Epidermal melanocyte (primary cell): ENCODE results near the gene EFNA2.
"Not testable (repeated sequence)": the region's sequence is repeated elsewhere in the genome, so short reads cannot be mapped to it uniquely, and the experiment has no call there.

ENCODE experiments used
- DNase-seq: peaks from one replicate; pipeline ENCODE4 v3.0.0; 2011; ENCODE audit warnings: low spot score; ENCODE audit not compliant: insufficient read length

The EFNA2 gene

DNA sequence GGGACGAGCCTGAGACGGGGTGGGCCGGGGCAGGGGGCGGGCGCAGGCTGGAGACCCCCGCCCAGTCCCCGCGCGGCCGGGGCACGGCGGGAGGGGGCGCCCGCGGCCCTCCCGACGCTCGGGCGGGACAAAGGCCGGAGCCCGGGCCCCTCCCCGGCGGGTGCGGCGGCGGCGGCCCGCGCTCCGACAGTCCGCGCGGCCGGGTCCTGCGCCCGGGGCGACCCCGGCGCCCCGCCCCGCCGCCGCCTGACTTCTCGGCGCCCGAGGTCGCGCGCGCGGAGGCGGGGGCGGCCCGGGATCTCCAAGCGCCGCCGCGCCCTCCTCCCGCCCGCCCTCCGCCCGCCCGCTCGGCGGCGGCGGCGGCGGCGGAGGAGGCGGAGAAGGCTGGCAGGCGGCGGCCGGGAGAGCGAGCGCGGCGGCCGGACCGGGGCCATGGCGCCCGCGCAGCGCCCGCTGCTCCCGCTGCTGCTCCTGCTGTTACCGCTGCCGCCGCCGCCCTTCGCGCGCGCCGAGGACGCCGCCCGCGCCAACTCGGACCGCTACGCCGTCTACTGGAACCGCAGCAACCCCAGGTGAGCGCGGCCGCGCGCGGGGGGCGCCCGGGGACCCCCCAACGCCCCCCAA lies at the start of gene EFNA2:
TSS of gene EFNA2 (plus strand) at position 137 of the 624 bp plus-strand sequence. CDS start at position 433, 296 bp downstream.
- no peak for DNase-seq

DNA sequence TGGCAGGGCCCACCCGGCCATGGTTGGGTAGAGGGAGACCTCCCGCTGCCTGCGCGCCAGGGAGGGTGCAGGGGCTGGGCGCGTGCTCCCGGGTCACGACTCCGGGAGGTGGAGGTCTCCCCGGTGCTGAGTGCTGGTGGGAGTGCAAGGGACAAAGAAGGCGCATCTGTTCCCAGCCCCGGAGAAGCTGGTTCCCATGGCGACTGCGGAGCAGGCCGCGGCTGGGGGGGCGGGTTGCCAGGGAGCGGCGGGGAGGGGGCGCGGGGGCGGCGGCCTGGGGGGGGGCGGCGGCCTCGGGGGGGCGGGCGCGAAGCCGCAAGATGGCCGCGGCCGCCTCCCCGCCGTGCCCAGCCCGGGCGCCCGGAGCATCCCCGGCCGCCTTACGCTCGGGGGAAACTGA lies 49.1 kb upstream of the EFNA2 start:
- no peak for DNase-seq

DNA sequence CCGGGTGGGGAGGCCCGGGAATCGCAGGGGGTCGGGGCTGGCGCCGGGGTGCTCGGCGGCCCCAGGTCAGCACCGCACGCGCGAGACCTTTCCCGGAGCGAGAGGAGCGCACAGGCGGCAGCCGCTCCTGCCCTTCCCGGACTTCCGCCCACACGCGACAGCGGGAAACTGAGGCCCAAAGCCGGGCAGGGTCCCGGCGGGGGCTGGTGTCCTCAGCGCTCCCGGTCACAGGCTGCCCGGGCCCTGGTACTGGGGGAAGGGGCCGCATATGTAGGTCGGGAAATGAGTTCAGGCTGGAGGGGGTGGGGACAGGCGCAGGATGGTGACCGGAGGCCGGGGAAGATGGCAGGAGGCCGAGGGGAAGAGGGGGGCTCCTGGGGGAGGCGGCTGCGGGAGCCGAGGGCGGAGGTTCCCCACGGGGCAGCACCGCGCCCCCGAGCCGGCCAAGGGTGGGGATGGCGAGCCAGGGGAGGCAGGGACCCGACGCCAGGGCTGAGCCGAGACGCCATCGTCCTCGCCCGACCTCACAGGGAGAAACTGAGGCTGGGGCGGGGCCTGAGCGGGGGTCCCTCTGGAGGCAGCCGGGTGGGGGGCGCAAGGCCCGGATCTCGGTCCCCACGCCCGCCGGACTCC lies 48.5 kb upstream of the EFNA2 start:
- DNase-seq = no peak

DNA sequence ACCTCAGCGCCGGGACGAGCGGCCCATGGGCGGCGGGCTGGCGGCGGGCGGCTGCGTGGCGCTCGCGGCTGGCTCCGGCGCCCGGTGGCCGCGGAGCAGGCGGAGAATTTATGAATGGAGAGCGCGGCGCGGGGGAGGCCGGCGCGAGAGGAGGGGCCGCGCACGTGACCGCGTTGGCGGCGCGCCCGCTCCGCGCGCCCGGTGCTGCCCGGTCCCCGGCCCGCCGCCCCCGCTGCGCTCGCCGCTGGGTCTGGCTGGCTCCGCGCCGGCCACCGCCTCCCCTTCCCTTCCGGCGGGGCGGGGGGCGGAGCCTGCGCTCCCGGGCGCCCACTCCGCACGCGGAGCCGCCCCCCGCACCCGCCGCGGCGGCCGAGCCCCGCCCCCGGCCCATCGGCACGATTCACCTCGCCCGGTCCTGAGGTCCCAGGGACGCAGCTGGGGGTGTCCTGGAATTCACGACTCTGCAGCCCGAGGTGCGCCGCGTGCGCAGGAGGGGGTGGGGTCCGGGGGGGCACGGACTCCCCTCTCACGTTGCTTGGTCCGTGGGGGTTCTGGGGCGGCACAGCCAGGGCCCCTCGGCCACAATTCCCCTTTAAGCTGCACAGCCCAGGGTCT lies 47.8 kb upstream of the EFNA2 start, which contains the start of gene CBARP:
TSS of gene CBARP (minus strand) at position 252 of the 615 bp plus-strand sequence. CDS start 1,905 bp downstream, outside the sequence.
- no peak for DNase-seq

DNA sequence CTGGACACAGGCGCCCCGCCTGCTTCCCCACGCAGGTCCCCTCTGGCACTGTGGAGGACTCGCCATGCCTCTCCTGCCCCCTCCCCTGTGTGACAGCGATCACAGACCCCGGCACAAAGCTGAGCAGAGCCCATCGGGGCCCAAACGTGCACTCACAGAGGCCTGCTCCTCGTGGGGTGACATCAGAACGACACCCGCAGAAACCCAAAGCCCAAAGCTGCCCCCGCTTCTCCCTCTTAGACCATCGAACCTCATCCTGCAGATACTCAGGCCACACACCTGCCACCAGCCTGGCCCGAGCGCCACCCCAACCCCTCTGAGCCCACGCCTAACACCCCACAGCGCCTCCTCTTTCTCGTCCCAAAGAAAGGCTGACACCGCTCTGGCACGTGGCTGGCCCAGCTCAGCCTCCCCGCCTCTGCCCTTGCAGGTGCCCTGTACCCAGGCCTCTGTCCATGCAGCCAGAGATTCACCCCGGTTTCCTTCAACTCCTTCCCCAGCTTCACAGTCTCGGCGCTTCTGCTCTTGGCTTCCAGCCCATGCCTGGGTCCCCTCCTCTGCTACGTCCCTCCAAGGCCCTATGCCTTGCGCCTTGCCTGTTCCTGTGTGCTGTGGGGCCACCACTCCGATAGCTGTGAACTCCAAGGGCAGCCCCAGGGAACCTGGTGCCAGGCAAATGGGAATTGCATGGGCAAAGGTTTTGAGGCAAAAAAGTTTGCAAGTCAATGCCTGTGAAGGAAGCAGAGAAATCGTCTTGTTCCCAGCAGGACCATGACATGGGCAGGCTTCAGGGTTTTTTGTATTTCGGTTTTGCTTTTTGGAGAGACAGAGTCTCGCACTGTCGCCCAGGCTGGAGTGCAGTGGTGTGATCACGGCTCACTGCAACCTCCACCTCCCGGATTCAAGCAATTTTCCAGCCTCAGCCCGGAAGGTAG lies 47.0 kb upstream of the EFNA2 start:
- no peak for DNase-seq

DNA sequence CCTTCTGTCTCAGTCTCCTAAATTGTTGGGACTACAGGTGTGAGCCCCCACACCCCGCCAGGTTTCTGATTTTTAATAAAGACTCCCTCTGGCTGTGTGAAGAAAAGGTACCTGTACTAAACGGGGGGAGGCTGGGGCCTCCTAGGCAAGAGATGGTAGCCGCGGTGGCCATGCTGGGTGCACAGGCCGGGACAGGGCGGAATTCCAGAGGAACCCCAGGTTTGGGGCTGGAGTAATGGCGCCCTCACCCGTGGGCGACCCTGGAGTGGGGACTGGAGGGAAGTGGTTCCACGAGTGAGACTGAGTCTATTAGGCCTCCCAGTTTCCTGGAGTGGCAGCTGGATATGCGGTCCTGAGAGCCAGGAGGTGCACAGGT lies 46.3 kb upstream of the EFNA2 start:
- DNase-seq = no peak

DNA sequence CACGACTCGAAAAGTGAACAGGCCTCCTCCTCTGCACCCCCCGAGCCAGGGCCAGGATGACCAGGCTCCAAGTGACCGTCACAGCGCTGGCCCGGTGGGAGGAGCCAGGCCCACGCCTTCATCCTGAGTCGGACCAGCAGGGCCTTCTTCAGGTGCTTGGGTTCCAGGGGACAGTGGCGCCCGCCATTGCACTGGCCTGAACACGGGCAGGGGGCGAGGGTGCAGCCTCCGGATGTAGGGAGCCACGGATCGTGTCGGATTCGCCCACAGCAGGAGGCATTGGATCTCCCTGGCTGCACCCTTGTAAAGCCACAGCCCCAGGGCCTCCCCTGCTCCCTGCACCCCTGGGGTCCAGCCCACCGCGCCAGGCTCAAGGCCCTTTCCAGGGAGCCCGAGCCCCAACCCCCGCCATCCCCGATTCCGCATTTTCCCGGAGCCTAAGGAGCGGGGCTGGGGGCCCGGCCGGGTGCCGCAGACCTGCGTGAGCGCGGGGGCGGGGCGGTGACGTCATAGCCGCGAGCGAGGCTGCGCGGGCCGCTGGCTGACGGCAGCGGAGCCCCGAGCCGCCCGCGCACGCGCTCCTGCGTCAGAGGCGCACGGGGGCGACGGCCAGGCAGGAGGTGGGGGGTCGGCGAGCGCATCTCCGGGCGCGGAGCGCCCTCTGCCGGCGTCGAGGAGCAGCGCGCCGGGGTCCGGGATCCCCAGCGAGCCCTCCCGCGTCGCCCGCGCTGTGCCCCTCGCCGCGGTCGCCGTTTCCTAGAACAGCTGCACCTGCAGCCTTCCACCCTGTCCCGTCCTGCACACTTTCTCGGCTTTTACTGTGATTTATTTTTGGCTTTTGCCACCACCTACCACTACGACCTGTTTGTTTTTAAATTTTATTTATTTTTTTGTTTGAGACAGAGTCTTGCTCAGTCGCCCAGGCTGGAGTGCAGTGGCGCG lies 45.6 kb upstream of the EFNA2 start:
- peak; percentile 100 for DNase-seq

DNA sequence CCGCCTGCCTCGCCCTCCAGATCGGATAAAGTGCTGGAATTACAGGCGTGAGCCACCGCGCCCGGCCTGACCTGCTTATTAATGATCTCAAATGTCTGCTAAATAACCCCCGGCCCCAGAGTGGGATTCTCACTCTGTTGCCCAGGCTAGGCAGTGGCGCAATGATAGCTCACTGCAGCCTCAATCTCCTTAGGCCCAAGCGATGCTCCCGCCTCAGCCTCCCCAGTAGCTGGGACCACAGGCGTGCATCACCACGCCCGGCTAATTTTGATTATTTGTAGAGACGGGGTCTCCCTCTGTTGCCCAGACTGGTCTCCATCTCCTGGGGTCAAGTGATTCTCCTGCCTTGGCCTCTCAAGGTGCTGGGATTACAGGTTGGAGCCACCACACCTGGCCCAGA lies 44.7 kb upstream of the EFNA2 start:
- no peak for DNase-seq

DNA sequence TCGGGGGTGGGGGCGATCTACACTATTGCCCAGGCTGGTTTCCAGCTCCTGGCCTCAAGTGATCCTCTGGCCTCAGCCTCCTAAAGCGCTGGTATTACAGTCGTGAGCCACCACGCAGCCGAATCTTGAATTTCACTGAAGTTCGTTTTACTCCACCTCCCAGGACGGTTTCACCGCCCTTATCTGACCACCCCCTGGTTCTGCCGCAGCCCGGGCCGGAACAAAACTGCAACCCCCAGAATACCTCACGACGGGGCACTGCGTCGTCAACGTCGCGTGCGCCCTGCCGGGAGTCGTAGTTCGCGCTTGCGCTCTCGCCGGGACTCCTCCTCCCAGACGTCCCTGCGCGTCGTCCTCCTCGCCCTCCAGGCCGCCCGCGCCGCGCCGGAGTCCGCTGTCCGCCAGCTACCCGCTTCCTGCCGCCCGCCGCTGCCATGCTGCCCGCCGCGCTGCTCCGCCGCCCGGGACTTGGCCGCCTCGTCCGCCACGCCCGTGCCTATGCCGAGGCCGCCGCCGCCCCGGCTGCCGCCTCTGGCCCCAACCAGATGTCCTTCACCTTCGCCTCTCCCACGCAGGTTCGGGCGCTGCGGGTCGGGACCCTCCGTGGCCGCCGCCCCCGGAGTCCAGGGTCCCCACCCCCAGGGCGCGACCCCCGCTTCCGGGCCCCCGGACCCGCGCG lies 44.1 kb upstream of the EFNA2 start, which contains the start of gene ATP5F1D:
TSS of gene ATP5F1D (plus strand) at position 335 of the 679 bp plus-strand sequence. CDS start at position 435, 100 bp downstream.
- DNase-seq = peak; percentile 100

DNA sequence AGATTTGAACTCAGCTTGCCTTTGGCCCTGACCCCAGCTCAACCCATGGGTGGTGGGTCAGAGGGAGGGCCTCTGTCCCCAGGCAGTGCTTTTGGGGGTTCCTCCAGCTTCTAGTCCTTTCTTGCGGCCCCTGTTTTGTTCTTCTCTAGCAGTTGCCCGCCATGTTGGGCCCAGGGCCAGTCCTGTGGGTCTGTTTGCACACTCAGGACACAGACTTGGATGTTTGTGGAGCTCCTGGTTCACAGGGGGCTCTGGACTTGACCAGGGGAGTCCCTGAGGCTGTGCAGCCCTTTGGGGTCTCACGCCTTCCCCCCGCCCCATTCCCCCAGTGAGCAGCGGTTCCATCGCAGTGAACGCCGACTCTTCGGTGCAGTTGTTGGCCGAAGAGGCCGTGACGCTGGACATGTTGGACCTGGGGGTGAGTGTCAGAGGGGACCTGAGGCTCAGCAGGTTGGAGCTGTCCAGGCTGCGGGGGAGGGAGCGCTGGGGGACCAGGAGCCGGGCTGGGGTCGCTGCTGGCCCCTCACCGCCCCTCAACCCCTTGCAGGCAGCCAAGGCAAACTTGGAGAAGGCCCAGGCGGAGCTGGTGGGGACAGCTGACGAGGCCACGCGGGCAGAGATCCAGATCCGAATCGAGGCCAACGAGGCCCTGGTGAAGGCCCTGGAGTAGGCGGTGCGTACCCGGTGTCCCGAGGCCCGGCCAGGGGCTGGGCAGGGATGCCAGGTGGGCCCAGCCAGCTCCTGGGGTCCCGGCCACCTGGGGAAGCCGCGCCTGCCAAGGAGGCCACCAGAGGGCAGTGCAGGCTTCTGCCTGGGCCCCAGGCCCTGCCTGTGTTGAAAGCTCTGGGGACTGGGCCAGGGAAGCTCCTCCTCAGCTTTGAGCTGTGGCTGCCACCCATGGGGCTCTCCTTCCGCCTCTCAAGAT lies 41.6 kb upstream of the EFNA2 start:
- DNase-seq = peak; percentile 97

DNA sequence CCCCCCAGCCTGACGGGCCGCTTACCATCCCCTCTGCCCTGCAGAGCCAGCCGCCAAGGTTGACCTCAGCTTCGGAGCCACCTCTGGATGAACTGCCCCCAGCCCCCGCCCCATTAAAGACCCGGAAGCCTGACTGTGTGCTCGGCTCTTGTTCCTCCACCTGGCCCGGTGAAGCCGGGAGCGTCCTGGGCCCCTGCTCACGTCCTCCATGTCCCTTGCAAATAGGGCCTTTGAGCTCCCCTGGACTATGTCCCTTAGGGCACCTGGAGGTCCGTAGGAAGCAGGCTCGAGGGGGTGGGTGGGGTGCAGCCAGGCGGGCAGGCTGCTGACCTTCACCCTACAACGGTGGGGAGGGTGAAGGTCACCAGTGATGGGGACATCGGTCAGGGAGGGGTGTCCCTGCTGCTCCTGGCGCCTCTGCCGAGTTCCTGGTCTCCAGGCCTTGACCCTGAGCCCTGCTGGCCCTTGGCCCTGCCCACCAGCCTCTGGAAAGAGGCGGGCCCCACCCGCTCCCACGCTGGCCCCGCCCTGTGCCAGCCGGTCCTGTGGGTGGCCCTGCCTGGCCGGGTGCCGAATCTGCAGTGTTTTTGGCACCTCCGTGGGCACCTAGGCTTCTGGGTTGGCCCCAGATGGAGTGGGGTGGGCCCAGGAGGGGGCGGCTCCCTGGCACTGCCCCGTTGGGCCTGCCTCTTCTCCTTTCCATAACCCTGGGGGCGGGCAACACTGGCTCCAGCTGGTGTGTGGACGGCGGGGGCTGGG lies 40.8 kb upstream of the EFNA2 start:
- DNase-seq = no peak

DNA sequence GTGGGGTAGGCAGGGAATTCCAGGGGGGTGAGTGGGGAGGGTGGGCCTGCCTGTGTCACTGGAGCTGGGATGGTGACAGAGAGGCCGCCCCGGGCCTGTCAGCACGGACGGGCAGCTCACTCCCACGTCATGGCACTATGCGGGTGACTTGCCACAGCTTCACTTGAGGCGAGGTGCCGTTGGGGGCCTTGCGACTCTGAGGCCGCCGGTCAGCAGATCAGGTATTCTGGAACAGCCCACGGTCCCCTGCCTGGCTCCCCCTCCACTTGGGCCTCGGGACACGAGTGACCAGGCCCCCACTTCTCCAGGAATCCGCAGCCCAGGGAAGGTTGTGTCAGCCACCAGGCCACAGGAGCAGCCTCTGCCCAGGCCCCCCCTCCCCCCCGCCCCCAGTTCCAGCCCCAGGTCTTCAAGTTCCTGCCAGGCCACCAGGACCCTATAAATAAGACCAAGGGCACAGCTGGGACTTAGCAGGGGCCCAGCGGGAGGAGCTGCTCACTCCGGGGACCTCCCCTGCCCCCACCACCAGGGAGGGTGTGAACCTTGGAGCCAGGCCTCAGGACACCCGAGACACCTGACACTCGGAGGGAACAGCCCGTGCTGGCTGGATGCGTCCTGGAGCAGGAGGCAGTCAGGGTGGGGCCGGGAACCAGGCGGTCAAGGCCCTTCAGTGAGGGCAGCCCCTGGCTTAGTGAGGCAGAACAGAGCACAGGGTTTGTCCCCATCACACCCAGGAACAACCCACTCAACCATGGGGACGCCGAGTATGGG lies 40.0 kb upstream of the EFNA2 start:
- no peak for DNase-seq

DNA sequence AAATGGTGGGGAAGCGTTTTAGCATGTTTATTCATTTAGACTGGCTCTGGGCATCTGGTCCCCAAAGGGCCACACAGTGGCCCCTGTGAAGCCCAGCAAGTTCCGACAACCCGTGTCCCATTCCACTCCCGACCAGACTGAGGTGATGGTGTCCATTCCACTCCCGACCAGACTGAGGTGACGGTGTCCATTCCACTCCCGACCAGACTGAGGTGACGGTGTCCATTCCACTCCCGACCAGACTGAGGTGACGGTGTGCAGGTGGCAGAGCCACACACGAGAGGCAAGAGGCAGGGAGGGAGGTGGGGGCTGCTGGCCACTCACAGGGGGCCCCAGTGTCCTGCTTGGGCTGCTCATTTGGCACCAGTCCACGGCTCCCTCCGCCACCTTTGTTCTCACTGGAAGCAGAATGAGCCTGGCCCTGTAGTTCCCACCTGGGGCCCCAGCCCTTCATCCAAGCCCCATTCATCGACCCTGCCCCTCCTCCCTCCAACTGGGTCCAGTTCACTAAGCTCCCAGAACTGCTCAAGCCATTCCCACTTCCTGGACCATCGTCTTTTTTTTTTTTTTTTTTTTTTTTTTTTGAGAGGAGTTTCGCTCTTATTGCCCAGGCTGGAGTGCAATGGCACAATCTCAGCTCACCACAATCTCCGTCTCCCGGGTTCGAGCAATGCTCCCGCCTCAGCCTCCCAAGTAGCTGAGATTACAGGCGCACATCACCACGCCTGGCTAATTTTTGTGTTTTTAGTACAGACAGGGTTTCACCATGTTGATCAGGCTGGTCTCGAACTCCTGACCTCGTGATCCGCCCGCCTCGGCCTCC lies 39.2 kb upstream of the EFNA2 start:
- not testable (repeated sequence) for DNase-seq

DNA sequence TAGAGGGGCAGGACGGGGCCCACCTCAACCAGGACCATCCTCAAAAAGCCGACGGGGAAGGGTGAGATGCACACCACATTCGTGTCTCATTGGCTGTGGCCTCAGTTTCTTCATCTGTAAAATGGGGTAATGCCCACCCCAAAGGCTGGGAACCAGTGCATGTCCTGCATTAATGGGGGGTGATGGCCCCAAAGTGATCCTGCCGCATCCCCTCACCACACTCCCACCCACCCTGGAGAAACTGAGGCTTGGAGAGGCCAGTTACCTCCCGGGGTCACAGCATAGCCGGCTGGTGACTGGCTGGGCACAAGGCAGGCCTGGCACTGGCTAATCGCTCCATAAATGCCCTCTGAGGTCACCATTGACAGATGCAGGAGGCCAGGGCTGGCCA lies 37.9 kb upstream of the EFNA2 start:
- DNase-seq = no peak

DNA sequence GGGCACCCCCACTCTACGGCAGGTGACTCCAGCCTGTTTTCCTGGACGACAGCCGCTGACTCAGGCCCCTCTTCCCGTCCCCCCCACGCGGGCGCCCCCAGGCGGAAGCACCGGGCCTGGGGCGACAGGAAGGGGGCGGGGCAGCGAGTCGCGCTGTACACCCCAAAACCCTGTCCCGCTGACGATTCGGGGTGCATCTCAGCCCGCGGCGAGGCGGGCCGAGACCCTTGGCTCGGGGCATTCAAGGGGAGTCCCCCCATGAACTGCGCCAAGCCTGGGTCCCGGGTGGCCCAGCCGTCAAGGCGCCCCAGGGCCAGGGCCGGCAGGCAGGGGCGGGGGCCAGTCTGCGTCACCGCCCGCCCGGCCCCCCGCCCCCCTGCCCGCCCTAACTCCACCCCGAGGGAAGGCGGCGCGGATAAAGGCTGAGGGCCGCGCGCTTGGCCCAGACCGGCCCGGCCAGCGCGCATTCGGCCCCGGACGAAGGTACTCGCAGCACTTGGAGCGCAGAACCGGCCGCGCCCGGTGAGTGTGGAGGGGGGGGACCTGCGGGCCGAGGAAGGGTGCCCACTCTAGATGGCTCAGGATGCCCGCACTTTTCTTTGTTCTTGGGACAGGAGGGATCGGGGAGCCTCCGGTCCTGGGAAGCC lies 37.4 kb upstream of the EFNA2 start, which contains the start of gene MIDN:
TSS of gene MIDN (plus strand) at position 445 of the 647 bp plus-strand sequence. CDS start 1,714 bp downstream, outside the sequence.
- DNase-seq = no peak
